HepG2 (cell line): Measurements from ENCODE around the gene DLST.

ENCODE experiments used
- IKZF1 ChIP-seq: fragments of 450-650 bp; IDR thresholded peaks from 2 replicates; pipeline ENCODE4 v1.7.1; 2016
- ZNF501 ChIP-seq: sonication (generic); formaldehyde crosslinking; IDR thresholded peaks from 2 replicates; pipeline ENCODE4 v1.5.1; 2020; ENCODE audit warnings: mild to moderate bottlenecking, moderate library complexity, missing genetic modification reagents
- TF ChIP-seq, protein P1 (sequence below): sonication (generic); formaldehyde crosslinking; IDR thresholded peaks from 2 replicates; pipeline ENCODE4 v1.4.0; 2020; ENCODE audit warnings: missing genetic modification reagents

GRCh38 chr14:74871819-74872218 is 9.9 kb upstream of the DLST start:
- TF ChIP-seq IKZF1 (no peak), ZNF501 (CRISPR knock-in tag) (no peak)
- TF ChIP-seq, protein P1, sequence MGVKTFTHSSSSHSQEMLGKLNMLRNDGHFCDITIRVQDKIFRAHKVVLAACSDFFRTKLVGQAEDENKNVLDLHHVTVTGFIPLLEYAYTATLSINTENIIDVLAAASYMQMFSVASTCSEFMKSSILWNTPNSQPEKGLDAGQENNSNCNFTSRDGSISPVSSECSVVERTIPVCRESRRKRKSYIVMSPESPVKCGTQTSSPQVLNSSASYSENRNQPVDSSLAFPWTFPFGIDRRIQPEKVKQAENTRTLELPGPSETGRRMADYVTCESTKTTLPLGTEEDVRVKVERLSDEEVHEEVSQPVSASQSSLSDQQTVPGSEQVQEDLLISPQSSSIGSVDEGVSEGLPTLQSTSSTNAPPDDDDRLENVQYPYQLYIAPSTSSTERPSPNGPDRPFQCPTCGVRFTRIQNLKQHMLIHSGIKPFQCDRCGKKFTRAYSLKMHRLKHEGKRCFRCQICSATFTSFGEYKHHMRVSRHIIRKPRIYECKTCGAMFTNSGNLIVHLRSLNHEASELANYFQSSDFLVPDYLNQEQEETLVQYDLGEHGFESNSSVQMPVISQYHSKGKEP (CRISPR knock-in tag): no peak
